ENCODE data around the gene CCDC146.
"Not testable (repeated sequence)": the region's sequence is repeated elsewhere in the genome, so short reads cannot be mapped to it uniquely, and the experiment has no call there.

Gene CCDC146

GRCh38 chr7:77247206-77247850 is 124.9 kb downstream of the CCDC146 start:
- DNase-seq (ENCODE audit: low spot score) = no peak

- no peak for DNase-seq (ENCODE audit: low spot score)
These were observed 125.7 kb downstream of the CCDC146 start for GRCh38 chr7:77248154-77248553.

GRCh38 chr7:77252506-77252905 is 130.1 kb downstream of the CCDC146 start:
- no peak for DNase-seq (ENCODE audit: low spot score)

- DNase-seq (ENCODE audit: low spot score) = no peak
These were observed 130.7 kb downstream of the CCDC146 start for GRCh38 chr7:77253151-77253550.

- no peak for DNase-seq (ENCODE audit: low spot score)
These were observed 132.0 kb downstream of the CCDC146 start for GRCh38 chr7:77254429-77254828.

- no peak for DNase-seq (ENCODE audit: low spot score)
These were observed 132.5 kb downstream of the CCDC146 start for GRCh38 chr7:77254915-77255314.

GRCh38 chr7:77258014-77258413 is 135.6 kb downstream of the CCDC146 start:
- DNase-seq (ENCODE audit: low spot score) = no peak

- no peak for DNase-seq (ENCODE audit: low spot score)
These were observed 136.2 kb downstream of the CCDC146 start for GRCh38 chr7:77258593-77258992.

GRCh38 chr7:77262316-77262715 is 139.9 kb downstream of the CCDC146 start:
- DNase-seq (ENCODE audit: low spot score) = no peak

- no peak for DNase-seq (ENCODE audit: low spot score)
These were observed 143.3 kb downstream of the CCDC146 start for GRCh38 chr7:77265666-77266065.

- no peak for DNase-seq (ENCODE audit: low spot score)
These were observed 143.9 kb downstream of the CCDC146 start for GRCh38 chr7:77266291-77266794.

GRCh38 chr7:77269360-77270093 is 147.1 kb downstream of the CCDC146 start:
- DNase-seq (ENCODE audit: low spot score) = no peak

GRCh38 chr7:77270094-77270480 is 147.7 kb downstream of the CCDC146 start:
- no peak for DNase-seq (ENCODE audit: low spot score)

- no peak for DNase-seq (ENCODE audit: low spot score)
These were observed 149.4 kb downstream of the CCDC146 start for GRCh38 chr7:77271766-77272165.

GRCh38 chr7:77275663-77276062 is 153.2 kb downstream of the CCDC146 start:
- not testable (repeated sequence) for DNase-seq (ENCODE audit: low spot score)

GRCh38 chr7:77276120-77276519 is 153.7 kb downstream of the CCDC146 start:
- no peak for DNase-seq (ENCODE audit: low spot score)

- no peak for DNase-seq (ENCODE audit: low spot score)
These were observed 159.5 kb downstream of the CCDC146 start for GRCh38 chr7:77281780-77282478.

- no peak for DNase-seq (ENCODE audit: low spot score)
These were observed 160.5 kb downstream of the CCDC146 start for GRCh38 chr7:77282897-77283296.

- no peak for DNase-seq (ENCODE audit: low spot score)
These were observed 161.6 kb downstream of the CCDC146 start for GRCh38 chr7:77284005-77284404.

GRCh38 chr7:77284616-77285015 is 162.2 kb downstream of the CCDC146 start:
- DNase-seq (ENCODE audit: low spot score) = no peak

- DNase-seq (ENCODE audit: low spot score) = no peak
These were observed 166.4 kb downstream of the CCDC146 start for GRCh38 chr7:77288676-77289320.

- DNase-seq (ENCODE audit: low spot score) = no peak
These were observed 167.0 kb downstream of the CCDC146 start for GRCh38 chr7:77289387-77289786.
